ENCODE measurements around the gene MYH11. TPM values are rescaled to one million over a fixed set of nuclear protein-coding genes. Genes with fewer than 3 reads are reported as not detected.

MYH11 gene
- total RNA-seq, 4 donors from 2014 or later, result 19.5 to 63.2 (median 24.6) TPM

- intact Hi-C loops (cut with DNase I), result no loop called here
- no peak overlapping the region for H3K27ac ChIP-seq
- H3K36me3 ChIP-seq, result no peaks in the 10 kb centered on the region
- no peaks in the 10 kb centered on the region for H3K4me1 ChIP-seq
- 93 to 97% methylated on average over 4 of the region's 4 CpGs for WGBS, 2 donors
- no peak for DNase-seq
- no peak for TF ChIP-seq POLR2A (IDR thresholded peaks at IDR 0.05)
- TF ChIP-seq CTCF (IDR thresholded peaks at IDR 0.05), result no peak
- no peaks in the 10 kb centered on the region for H3K27me3 ChIP-seq
- H3K9me3 ChIP-seq, result no peaks in the 10 kb centered on the region
- no peak overlapping the region for H3K4me3 ChIP-seq (replicated peaks in 1 of 3)
These were observed 22.3 kb downstream of the MYH11 start for GRCh38 chr16:15834502-15834901.

GRCh38 chr16:15833541-15833940 lies 23.3 kb downstream of the MYH11 start:
- intact Hi-C loops (cut with DNase I), result no loop called here
- Histone ChIP-seq H3K4me3 (replicated peaks in 1 of 3) (no peak overlapping the region), H3K4me1 (no peaks in the 10 kb centered on the region)

GRCh38 chr16:15832241-15832640 lies 24.6 kb downstream of the MYH11 start:
- DNase-seq, result no peak
- WGBS, 2 donors, result 92 to 94% methylated on average over 6 of the region's 6 CpGs
- Histone ChIP-seq H3K4me3 (replicated peaks in 1 of 3) (no peak overlapping the region), H3K36me3 (no peaks in the 10 kb centered on the region), H3K27ac (no peak overlapping the region), H3K9me3 (no peaks in the 10 kb centered on the region), H3K4me1 (no peaks in the 10 kb centered on the region), H3K27me3 (no peaks in the 10 kb centered on the region)
- intact Hi-C loops (cut with DNase I), result no loop called here
- TF ChIP-seq CTCF (IDR thresholded peaks at IDR 0.05), result no peak
- no peak for TF ChIP-seq POLR2A (IDR thresholded peaks at IDR 0.05)

More at GRCh38 chr16:15833541-15833940, 23.3 kb downstream of the MYH11 start:
- Histone ChIP-seq H3K36me3 (no peaks in the 10 kb centered on the region), H3K9me3 (no peaks in the 10 kb centered on the region), H3K27ac (no peak overlapping the region), H3K27me3 (no peaks in the 10 kb centered on the region)
- TF ChIP-seq POLR2A (IDR thresholded peaks at IDR 0.05), result no peak
- no peak for TF ChIP-seq CTCF (IDR thresholded peaks at IDR 0.05)
- 61% methylated on average over 9 of the region's 9 CpGs for WGBS, 2 donors
- no peak for DNase-seq

GRCh38 chr16:15830832-15831451 lies 25.9 kb downstream of the MYH11 start:
- no peaks in the 10 kb centered on the region for H3K4me1 ChIP-seq
- no peaks in the 10 kb centered on the region for H3K9me3 ChIP-seq
- no peak overlapping the region for H3K4me3 ChIP-seq (replicated peaks in 1 of 3)
- intact Hi-C loops (cut with DNase I), result no loop called here
- no peak for DNase-seq
- H3K27me3 ChIP-seq, result no peaks in the 10 kb centered on the region
- TF ChIP-seq CTCF (IDR thresholded peaks at IDR 0.05) (no peak), POLR2A (IDR thresholded peaks at IDR 0.05) (no peak)
- no peaks in the 10 kb centered on the region for H3K36me3 ChIP-seq
- H3K27ac ChIP-seq, result no peak overlapping the region
- WGBS, 2 donors, result 78 to 91% methylated on average over 6 of the region's 6 CpGs

- intact Hi-C loops (cut with DNase I), result no loop called here
- Histone ChIP-seq H3K27me3 (no peaks in the 10 kb centered on the region), H3K9me3 (no peaks in the 10 kb centered on the region), H3K27ac (no peak overlapping the region), H3K4me3 (replicated peaks in 1 of 3) (no peak overlapping the region), H3K4me1 (no peaks in the 10 kb centered on the region), H3K36me3 (no peaks in the 10 kb centered on the region)
- WGBS, 2 donors, result 47 to 65% methylated on average over 9 of the region's 9 CpGs
- TF ChIP-seq CTCF (IDR thresholded peaks at IDR 0.05) (no peak), POLR2A (IDR thresholded peaks at IDR 0.05) (no peak)
- peak in 1 of 2 donors; percentile 10 for DNase-seq
These were observed 27.4 kb downstream of the MYH11 start for GRCh38 chr16:15829460-15829859.

All from thyroid gland (tissue), 4 donors.